GM19099 (cell line): ENCODE measurements around the gene HMCN2.

Experiments
- POLR2A ChIP-seq: IDR thresholded peaks from 3 replicates; pipeline ENCODE4 v1.6.1; 2011; ENCODE audit warnings: low read depth; ENCODE audit not compliant: insufficient read length; ENCODE audit errors: extremely low read depth

HMCN2 gene

GRCh38 chr9:130276955-130277354 lies 11.4 kb downstream of the HMCN2 start:
- no peak for TF ChIP-seq POLR2A

- no peak for TF ChIP-seq POLR2A
Observed at GRCh38 chr9:130283539-130284248, 18.1 kb downstream of the HMCN2 start.

- no peak for TF ChIP-seq POLR2A
Observed at GRCh38 chr9:130284249-130284625, 18.7 kb downstream of the HMCN2 start.

GRCh38 chr9:130284690-130285089 lies 19.1 kb downstream of the HMCN2 start:
- no peak for TF ChIP-seq POLR2A

GRCh38 chr9:130285271-130285670 lies 19.7 kb downstream of the HMCN2 start:
- no peak for TF ChIP-seq POLR2A

GRCh38 chr9:130286072-130286770 lies 20.7 kb downstream of the HMCN2 start:
- no peak for TF ChIP-seq POLR2A

- TF ChIP-seq POLR2A: no peak
Observed at GRCh38 chr9:130286781-130287428, 21.3 kb downstream of the HMCN2 start.

GRCh38 chr9:130287736-130288135 lies 22.2 kb downstream of the HMCN2 start:
- TF ChIP-seq POLR2A: no peak

GRCh38 chr9:130288393-130288792 lies 22.8 kb downstream of the HMCN2 start:
- no peak for TF ChIP-seq POLR2A

- no peak for TF ChIP-seq POLR2A
Observed at GRCh38 chr9:130288926-130289690, 23.5 kb downstream of the HMCN2 start.

GRCh38 chr9:130289711-130290241 lies 24.2 kb downstream of the HMCN2 start:
- no peak for TF ChIP-seq POLR2A

GRCh38 chr9:130290291-130291181 lies 25.0 kb downstream of the HMCN2 start:
- TF ChIP-seq POLR2A: no peak

GRCh38 chr9:130291474-130291873 lies 25.9 kb downstream of the HMCN2 start:
- TF ChIP-seq POLR2A: no peak

- TF ChIP-seq POLR2A: no peak
Observed at GRCh38 chr9:130292106-130292505, 26.5 kb downstream of the HMCN2 start.
